A549 (cell line): ENCODE measurements around the gene APLP2. TPM values are rescaled to one million over a fixed set of nuclear protein-coding genes. Genes with fewer than 3 reads are reported as not detected.

ENCODE experiments used
- ATAC-seq, 2 experiments: fragments of 200-7000 bp in 1 of 2; fragments of >200 bp in 1 of 2; cut with Nextera tagmentation in 1 of 2; cut with Tn5 transposase in 1 of 2; 3 replicates each; pipeline versions ENCODE4 v1.8.0 to v1.9.1; 2018 to 2020; ENCODE audit warnings: mild to moderate bottlenecking in 1 of 2, moderate library complexity in 1 of 2
- CTCF ChIA-PET: fragments of 300-600 bp; sonication (Branson Sonifier 250); formaldehyde crosslinking; extraction: SDS; loops from one replicate; lab custom pipeline; 2021; ENCODE audit warnings: antibody characterized with exemption, inconsistent platforms; lab: Yijun Ruan, JAX
- POLR2A ChIA-PET: fragments of 350-600 bp; formaldehyde crosslinking; extraction: SDS; loops from one replicate; lab custom pipeline; 2021; ENCODE audit warnings: antibody characterized with exemption, inconsistent platforms; lab: Yijun Ruan, JAX
- DNase-seq, 2 experiments: peaks; one replicate each; pipeline versions ENCODE4 v3.0.0 to v3.0.0-alpha.2; 2011 to 2016; ENCODE audit warnings: low read depth in 1 of 2, low spot score in 1 of 2
- FAIRE-seq: peaks from 2 replicates; lab custom pipeline; 2011; peaks lifted over from hg19 to GRCh38; lab: Jason Lieb, UNC
- H3K27ac ChIP-seq, 2 experiments: fragments of >200 bp; sonication (Bioruptor Twin); formaldehyde crosslinking; 3 replicates each; pipeline ENCODE4 v1.5.1; 2016 to 2017
- H3K4me1 ChIP-seq: fragments of >200 bp; sonication (Bioruptor Twin); formaldehyde crosslinking; 3 replicates; pipeline ENCODE4 v1.6.1; 2016
- H3K4me2 ChIP-seq: fragments of >200 bp; sonication (Bioruptor Twin); formaldehyde crosslinking; 3 replicates; pipeline ENCODE4 v1.6.1; 2016
- H3K4me3 ChIP-seq: fragments of >200 bp; sonication (Bioruptor Twin); formaldehyde crosslinking; 3 replicates; pipeline ENCODE4 v1.5.1; 2016
- H3K9me3 ChIP-seq: fragments of >200 bp; sonication (Bioruptor Twin); formaldehyde crosslinking; 3 replicates; pipeline ENCODE4 v1.6.1; 2016
- CBX8 ChIP-seq: fragments of 200-600 bp; sonication (generic); IDR thresholded peaks from 2 replicates; pipeline ENCODE4 v1.6.1; 2016
- ESRRA ChIP-seq: fragments of 150-350 bp; IDR thresholded peaks from 2 replicates; pipeline ENCODE4 v1.6.1; 2014; ENCODE audit warnings: mild to moderate bottlenecking, low read length, borderline replicate concordance
- FOSL2 ChIP-seq, 2 experiments: fragments of 450-650 bp in 1 of 2; fragments of >200 bp in 1 of 2; sonication (Bioruptor Twin) in 1 of 2; formaldehyde crosslinking; IDR thresholded peaks; 2 replicates each; pipeline versions ENCODE4 v1.5.0 to v1.6.1; 2016 to 2020; ENCODE audit warnings: mild to moderate bottlenecking in 1 of 2, moderate library complexity in 1 of 2
- GATA3 ChIP-seq: IDR thresholded peaks from 2 replicates; pipeline ENCODE4 v1.6.1; 2012; ENCODE audit warnings: borderline replicate concordance
- HDAC2 ChIP-seq: fragments of 200-600 bp; sonication (generic); IDR thresholded peaks from 2 replicates; pipeline ENCODE4 v1.6.1; 2016
- HOXA7 ChIP-seq: fragments of 250-450 bp; sonication (Bioruptor Pico); IDR thresholded peaks from 2 replicates; pipeline ENCODE4 v1.5.0; 2020; ENCODE audit warnings: mild to moderate bottlenecking, moderate library complexity
- HOXB13 ChIP-seq: fragments of 250-450 bp; sonication (Bioruptor Pico); IDR thresholded peaks from 2 replicates; pipeline ENCODE4 v1.5.0; 2020; ENCODE audit warnings: low read depth, mild to moderate bottlenecking, moderate library complexity
- HOXB5 ChIP-seq: fragments of 250-450 bp; sonication (Bioruptor Pico); IDR thresholded peaks from 2 replicates; pipeline ENCODE4 v1.5.0; 2020; ENCODE audit warnings: mild to moderate bottlenecking, moderate library complexity
- JUN ChIP-seq, 2 experiments: fragments of >200 bp; sonication (Bioruptor Twin); formaldehyde crosslinking; IDR thresholded peaks; 2 replicates in 1 of 2; 3 replicates in 1 of 2; pipeline ENCODE4 v1.6.1; 2016 to 2017
- JUNB ChIP-seq: fragments of >200 bp; sonication (Bioruptor Twin); formaldehyde crosslinking; IDR thresholded peaks from 2 replicates; pipeline ENCODE4 v1.6.1; 2016
- MYC ChIP-seq: IDR thresholded peaks from 2 replicates; pipeline ENCODE4 v1.6.1; 2012; ENCODE audit warnings: mild to moderate bottlenecking, inconsistent platforms, low read length, improper control_type of control experiment, borderline replicate concordance
- NPAS2 ChIP-seq: fragments of 250-450 bp; sonication (Bioruptor Pico); IDR thresholded peaks from 2 replicates; pipeline ENCODE4 v1.8.0; 2022; ENCODE audit warnings: mild to moderate bottlenecking, moderate library complexity, borderline replicate concordance
- NR3C1 ChIP-seq: fragments of >200 bp; sonication (Bioruptor Twin); formaldehyde crosslinking; IDR thresholded peaks from 3 replicates; pipeline ENCODE4 v1.6.1; 2017
- PHF8 ChIP-seq: fragments of 200-600 bp; sonication (generic); IDR thresholded peaks from 2 replicates; pipeline ENCODE4 v1.6.1; 2016; ENCODE audit warnings: low read depth, mild to moderate bottlenecking, antibody characterized with exemption, moderate library complexity, borderline replicate concordance
- POLR2A ChIP-seq: IDR thresholded peaks from 2 replicates; pipeline ENCODE4 v1.6.1; 2012; ENCODE audit warnings: mild to moderate bottlenecking, low read length
- RARB ChIP-seq: fragments of 250-450 bp; sonication (Bioruptor Pico); IDR thresholded peaks from 2 replicates; pipeline ENCODE4 v1.8.0; 2021; ENCODE audit warnings: mild to moderate bottlenecking, moderate library complexity
- RCOR1 ChIP-seq: fragments of 150-350 bp; IDR thresholded peaks from 2 replicates; pipeline ENCODE4 v1.6.1; 2014; ENCODE audit warnings: antibody characterized with exemption, low read length, low read depth
- RNF2 ChIP-seq: fragments of 200-600 bp; sonication (generic); IDR thresholded peaks from 2 replicates; pipeline ENCODE4 v1.6.1; 2016; ENCODE audit warnings: low read depth, mild to moderate bottlenecking, antibody characterized with exemption, moderate library complexity, borderline replicate concordance
- TFCP2L1 ChIP-seq: fragments of 250-450 bp; sonication (Bioruptor Pico); IDR thresholded peaks from 2 replicates; pipeline ENCODE4 v1.5.0; 2021; ENCODE audit warnings: mild to moderate bottlenecking
- TP53 ChIP-seq: fragments of 250-450 bp; sonication (Bioruptor Pico); IDR thresholded peaks from 2 replicates; pipeline ENCODE4 v1.5.0; 2021; ENCODE audit warnings: mild to moderate bottlenecking, moderate library complexity
- ZFP36 ChIP-seq: fragments of 450-650 bp; IDR thresholded peaks from 2 replicates; pipeline ENCODE4 v1.6.1; 2014; ENCODE audit warnings: borderline replicate concordance; ENCODE audit not compliant: partially characterized antibody
- ZNF302 ChIP-seq: fragments of 250-450 bp; sonication (Bioruptor Pico); IDR thresholded peaks from 2 replicates; pipeline ENCODE4 v1.9.0; 2021; ENCODE audit warnings: inconsistent platforms, mild to moderate bottlenecking, moderate library complexity
- WGBS: methylation state at CpG from one replicate; pipeline ENCODE4 v1.1.6; 2017; ENCODE audit errors: missing lambda C conversion rate; 5-methylcytosine and 5-hydroxymethylcytosine counted together
- polyA plus RNA-seq, 4 experiments: library from polyadenylated mRNA; depleted of rRNA in 3 of 4; stranded (reverse); fragments of >200 nt; fragmentation: RNase III in 1 of 4; extraction: RNeasy Plus Mini Kit Qiagen cat#74134 plus additional on column Dnase treatment in 1 of 4; gene quantifications; 2 replicates in 3 of 4; 3 replicates in 1 of 4; pipeline ENCODE4 v1.2.3, GENCODE V29; 2011 to 2017
- TF ChIP-seq, protein P1 (sequence below): IDR thresholded peaks from 2 replicates; pipeline ENCODE4 v1.6.1; 2012
- TF ChIP-seq, protein P2 (sequence below): fragments of 450-650 bp; IDR thresholded peaks from 2 replicates; pipeline ENCODE4 v1.6.1; 2014; ENCODE audit warnings: antibody characterized with exemption
- TF ChIP-seq, protein P3 (sequence below): fragments of 150-350 bp; IDR thresholded peaks from 2 replicates; pipeline ENCODE4 v1.6.1; 2014; ENCODE audit warnings: low read depth, mild to moderate bottlenecking, low read length

The APLP2 gene
- polyA plus RNA-seq, 2 of the 4 experiments (the other 2 are of a cell fraction): 166 to 203 TPM

- TF ChIP-seq NR3C1: no peak
- no peak for TF ChIP-seq RARB
- TF ChIP-seq ZFP36: no peak
- TF ChIP-seq, protein P1, sequence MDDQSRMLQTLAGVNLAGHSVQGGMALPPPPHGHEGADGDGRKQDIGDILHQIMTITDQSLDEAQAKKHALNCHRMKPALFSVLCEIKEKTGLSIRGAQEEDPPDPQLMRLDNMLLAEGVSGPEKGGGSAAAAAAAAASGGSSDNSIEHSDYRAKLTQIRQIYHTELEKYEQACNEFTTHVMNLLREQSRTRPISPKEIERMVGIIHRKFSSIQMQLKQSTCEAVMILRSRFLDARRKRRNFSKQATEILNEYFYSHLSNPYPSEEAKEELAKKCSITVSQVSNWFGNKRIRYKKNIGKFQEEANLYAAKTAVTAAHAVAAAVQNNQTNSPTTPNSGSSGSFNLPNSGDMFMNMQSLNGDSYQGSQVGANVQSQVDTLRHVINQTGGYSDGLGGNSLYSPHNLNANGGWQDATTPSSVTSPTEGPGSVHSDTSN: no peak
- no peak for TF ChIP-seq NPAS2 (CRISPR knock-in tag)
- TF ChIP-seq, protein P2, sequence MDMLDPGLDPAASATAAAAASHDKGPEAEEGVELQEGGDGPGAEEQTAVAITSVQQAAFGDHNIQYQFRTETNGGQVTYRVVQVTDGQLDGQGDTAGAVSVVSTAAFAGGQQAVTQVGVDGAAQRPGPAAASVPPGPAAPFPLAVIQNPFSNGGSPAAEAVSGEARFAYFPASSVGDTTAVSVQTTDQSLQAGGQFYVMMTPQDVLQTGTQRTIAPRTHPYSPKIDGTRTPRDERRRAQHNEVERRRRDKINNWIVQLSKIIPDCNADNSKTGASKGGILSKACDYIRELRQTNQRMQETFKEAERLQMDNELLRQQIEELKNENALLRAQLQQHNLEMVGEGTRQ: no peak
- TF ChIP-seq ZNF302: no peak
- no peak for TF ChIP-seq CBX8
- H3K4me3 ChIP-seq: no peak overlapping the region
- ChIA-PET CTCF (no interaction called here), POLR2A (no interaction called here)
- H3K4me1 ChIP-seq: no peaks in the 10 kb centered on the region
- FAIRE-seq: no peak
- no peak for ATAC-seq
- WGBS: 65% methylated on average over 4 of the region's 4 CpGs
- H3K9me3 ChIP-seq: no peaks in the 10 kb centered on the region
- H3K27ac ChIP-seq: no peak overlapping the region
- H3K4me2 ChIP-seq: no peak overlapping the region
- no peak for DNase-seq
Measured at GRCh38 chr11:130062026-130062425, 7.7 kb upstream of the APLP2 start.

- WGBS: 96% methylated on average over 2 of the region's 2 CpGs
- ATAC-seq: no peak
- H3K9me3 ChIP-seq: no peaks in the 10 kb centered on the region
- ChIA-PET CTCF (no interaction called here), POLR2A (no interaction called here)
- no peak for DNase-seq
- TF ChIP-seq, protein P3, sequence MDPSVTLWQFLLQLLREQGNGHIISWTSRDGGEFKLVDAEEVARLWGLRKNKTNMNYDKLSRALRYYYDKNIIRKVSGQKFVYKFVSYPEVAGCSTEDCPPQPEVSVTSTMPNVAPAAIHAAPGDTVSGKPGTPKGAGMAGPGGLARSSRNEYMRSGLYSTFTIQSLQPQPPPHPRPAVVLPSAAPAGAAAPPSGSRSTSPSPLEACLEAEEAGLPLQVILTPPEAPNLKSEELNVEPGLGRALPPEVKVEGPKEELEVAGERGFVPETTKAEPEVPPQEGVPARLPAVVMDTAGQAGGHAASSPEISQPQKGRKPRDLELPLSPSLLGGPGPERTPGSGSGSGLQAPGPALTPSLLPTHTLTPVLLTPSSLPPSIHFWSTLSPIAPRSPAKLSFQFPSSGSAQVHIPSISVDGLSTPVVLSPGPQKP: no peak
- TF ChIP-seq RCOR1: no peak
- no peak for TF ChIP-seq CBX8
- TF ChIP-seq HOXB13 (CRISPR knock-in tag): no peak
- TF ChIP-seq HOXA7 (CRISPR knock-in tag): no peak
- no peak for TF ChIP-seq HOXB5 (CRISPR knock-in tag)
- no peak for TF ChIP-seq GATA3
- no peak for TF ChIP-seq NPAS2 (CRISPR knock-in tag)
- TF ChIP-seq JUNB: no peak
- no peak for TF ChIP-seq TP53 (CRISPR knock-in tag)
- TF ChIP-seq RNF2: no peak
- no peak for TF ChIP-seq JUN (IDR thresholded peaks at IDR 0.05)
- no peak for TF ChIP-seq ESRRA
- TF ChIP-seq HDAC2: no peak
- no peak for TF ChIP-seq POLR2A
- no peak for TF ChIP-seq FOSL2 (IDR thresholded peaks at IDR 0.05)
- no peak for TF ChIP-seq FOSL2 (CRISPR knock-in tag; IDR thresholded peaks at IDR 0.05)
- no peak overlapping the region for H3K4me2 ChIP-seq
- no peak overlapping the region for H3K4me3 ChIP-seq
- FAIRE-seq: no peak
- H3K27ac ChIP-seq: no peak overlapping the region
- H3K4me1 ChIP-seq: no peaks in the 10 kb centered on the region
Measured at GRCh38 chr11:130063451-130063850, 6.2 kb upstream of the APLP2 start.

GRCh38 chr11:130064596-130064995, 5.1 kb upstream of the APLP2 start:
- ChIA-PET CTCF (interaction anchor here (0.9 kb wide), 1 partner anchor 141 kb away, joined by 4 read pairs; no protein-coding TSS in a partner anchor), POLR2A (no interaction called here)
- TF ChIP-seq MYC (no peak), TFCP2L1 (CRISPR knock-in tag) (no peak), NR3C1 (no peak), PHF8 (no peak), ZNF302 (no peak)
- H3K4me1 ChIP-seq: 0 out of 3 replicates have a peak, but pooled peaks cover 4% of the 10 kb centered on the region
- ATAC-seq: no peak
- no peak overlapping the region for H3K27ac ChIP-seq
- no peaks in the 10 kb centered on the region for H3K9me3 ChIP-seq
- no peak overlapping the region for H3K4me3 ChIP-seq
- WGBS: 64% methylated on average over 4 of the region's 4 CpGs
- FAIRE-seq: no peak
- DNase-seq: no peak
- no peak overlapping the region for H3K4me2 ChIP-seq
